ENCODE measurements around the gene CCDC73.

CCDC73 gene

GRCh38 chr11:32643526-32643925 is 150.9 kb downstream of the CCDC73 start:
- DNase-seq (ENCODE audit: low spot score) = no peak
- in situ Hi-C loops (cut with MboI; ENCODE audit: low pct_unique_long_range_greater_than_20kb, low sequenced_read_pairs, unreplicated experiment) = no loop called here
- TF ChIP-seq CTCF (IDR thresholded peaks at IDR 0.05; ENCODE audit: extremely low read depth, insufficient read depth, missing control alignments) = no peak

GRCh38 chr11:32641361-32641760 is 153.1 kb downstream of the CCDC73 start:
- no peak for TF ChIP-seq CTCF (IDR thresholded peaks at IDR 0.05; ENCODE audit: extremely low read depth, insufficient read depth, missing control alignments)
- in situ Hi-C loops (cut with MboI; ENCODE audit: low pct_unique_long_range_greater_than_20kb, low sequenced_read_pairs, unreplicated experiment) = no loop called here

GRCh38 chr11:32635819-32636218 is 158.6 kb downstream of the CCDC73 start:
- no peak for DNase-seq (ENCODE audit: low spot score)
- in situ Hi-C loops (cut with MboI; ENCODE audit: low pct_unique_long_range_greater_than_20kb, low sequenced_read_pairs, unreplicated experiment) = no loop called here
- no peak for TF ChIP-seq CTCF (IDR thresholded peaks at IDR 0.05; ENCODE audit: extremely low read depth, insufficient read depth, missing control alignments)

More at GRCh38 chr11:32641361-32641760, 153.1 kb downstream of the CCDC73 start:
- no peak for DNase-seq (ENCODE audit: low spot score)

GRCh38 chr11:32630844-32631243 is 163.6 kb downstream of the CCDC73 start:
- in situ Hi-C loops (cut with MboI; ENCODE audit: low pct_unique_long_range_greater_than_20kb, low sequenced_read_pairs, unreplicated experiment) = no loop called here
- no peak for DNase-seq (ENCODE audit: low spot score)
- no peak for TF ChIP-seq CTCF (IDR thresholded peaks at IDR 0.05; ENCODE audit: extremely low read depth, insufficient read depth, missing control alignments)

GRCh38 chr11:32616903-32617302 is 177.6 kb downstream of the CCDC73 start:
- TF ChIP-seq CTCF (IDR thresholded peaks at IDR 0.05; ENCODE audit: extremely low read depth, insufficient read depth, missing control alignments) = no peak
- in situ Hi-C loops (cut with MboI; ENCODE audit: low pct_unique_long_range_greater_than_20kb, low sequenced_read_pairs, unreplicated experiment) = no loop called here
- DNase-seq (ENCODE audit: low spot score) = no peak

GRCh38 chr11:32615422-32615821 is 179.0 kb downstream of the CCDC73 start:
- TF ChIP-seq CTCF (IDR thresholded peaks at IDR 0.05; ENCODE audit: extremely low read depth, insufficient read depth, missing control alignments) = peak; percentile 54
- peak; percentile 11 for DNase-seq (ENCODE audit: low spot score)
- in situ Hi-C loops (cut with MboI; ENCODE audit: low pct_unique_long_range_greater_than_20kb, low sequenced_read_pairs, unreplicated experiment) = no loop called here
